GM21360 (cell line): Measurements from ENCODE around the gene JTB.
"Not testable (repeated sequence)": the region's sequence is repeated elsewhere in the genome, so short reads cannot be mapped to it uniquely, and the experiment has no call there.

Experiments used
- ATAC-seq: cut with Tn5 transposase; IDR thresholded peaks from one replicate; pipeline ENCODE4 v1.9.1; 2021; ENCODE audit warnings: mild to moderate bottlenecking, moderate library complexity; ENCODE audit not compliant: unreplicated experiment

JTB gene

GRCh38 chr1:153979091-153979490 is 1.6 kb upstream of the JTB start:
- ATAC-seq = not testable (repeated sequence)

- no peak for ATAC-seq
Observed at GRCh38 chr1:153978274-153978909, 918 bp upstream of the JTB start.

- ATAC-seq = no peak
Observed at GRCh38 chr1:153976819-153977249, 640 bp downstream of the JTB start.

GRCh38 chr1:153973525-153973924 is 3.9 kb downstream of the JTB start:
- ATAC-seq = no peak

GRCh38 chr1:153973071-153973470 is 4.4 kb downstream of the JTB start:
- ATAC-seq = no peak

GRCh38 chr1:153970346-153970745 is 7.1 kb downstream of the JTB start:
- no peak for ATAC-seq

- no peak for ATAC-seq
Observed at GRCh38 chr1:153968972-153969371, 8.5 kb downstream of the JTB start.

GRCh38 chr1:153968408-153968807 is 9.1 kb downstream of the JTB start:
- no peak for ATAC-seq

- no peak for ATAC-seq
Observed at GRCh38 chr1:153968000-153968363, 9.5 kb downstream of the JTB start.

GRCh38 chr1:153967107-153967999 is 10.1 kb downstream of the JTB start, which contains the start of gene CREB3L4:
Gene CREB3L4 (plus strand): TSS chr1:153967902. CDS start chr1:153968526, 624 bp downstream.
- ATAC-seq = peak; percentile 66

GRCh38 chr1:153963850-153964331 is 13.6 kb downstream of the JTB start:
- ATAC-seq = peak; percentile 2

- peak; percentile 29 for ATAC-seq
Observed at GRCh38 chr1:153963030-153963849, 14.2 kb downstream of the JTB start, which contains the start of gene SLC39A1. Gene SLC39A1 (minus strand): TSS chr1:153963537. CDS start chr1:153962715, 822 bp downstream.

- ATAC-seq = no peak
Observed at GRCh38 chr1:153962088-153963029, 15.1 kb downstream of the JTB start.

- ATAC-seq = no peak
Observed at GRCh38 chr1:153961421-153961820, 16.1 kb downstream of the JTB start.

- no peak for ATAC-seq
Observed at GRCh38 chr1:153960206-153960605, 17.3 kb downstream of the JTB start.

GRCh38 chr1:153959454-153959853 is 18.0 kb downstream of the JTB start:
- ATAC-seq = no peak

- ATAC-seq = no peak
Observed at GRCh38 chr1:153958961-153959260, 18.6 kb downstream of the JTB start.

- peak; percentile 72 for ATAC-seq
Observed at GRCh38 chr1:153958111-153958960, 19.1 kb downstream of the JTB start, which contains the start of gene CRTC2. Gene CRTC2 (minus strand): TSS chr1:153958612. CDS start chr1:153958497, 115 bp downstream.

- ATAC-seq = peak; percentile 1
Observed at GRCh38 chr1:153957744-153958110, 19.7 kb downstream of the JTB start.
